Skeletal muscle cell (primary cell): ENCODE measurements around the gene FCAMR.

Experiments used
- DNase-seq: peaks from one replicate; pipeline ENCODE4 v3.0.0-alpha.2; 2010; ENCODE audit warnings: low read depth
- H3K4me3 ChIP-seq: 2 replicates; pipeline ENCODE4 v1.5.1; 2011; ENCODE audit warnings: low read depth, mild to moderate bottlenecking, control low read depth, low read length, moderate library complexity

The FCAMR gene

GRCh38 chr1:206961668-206962067 is 8.6 kb downstream of the FCAMR start:
- DNase-seq, result no peak
- H3K4me3 ChIP-seq, result no peak overlapping the region

DNA sequence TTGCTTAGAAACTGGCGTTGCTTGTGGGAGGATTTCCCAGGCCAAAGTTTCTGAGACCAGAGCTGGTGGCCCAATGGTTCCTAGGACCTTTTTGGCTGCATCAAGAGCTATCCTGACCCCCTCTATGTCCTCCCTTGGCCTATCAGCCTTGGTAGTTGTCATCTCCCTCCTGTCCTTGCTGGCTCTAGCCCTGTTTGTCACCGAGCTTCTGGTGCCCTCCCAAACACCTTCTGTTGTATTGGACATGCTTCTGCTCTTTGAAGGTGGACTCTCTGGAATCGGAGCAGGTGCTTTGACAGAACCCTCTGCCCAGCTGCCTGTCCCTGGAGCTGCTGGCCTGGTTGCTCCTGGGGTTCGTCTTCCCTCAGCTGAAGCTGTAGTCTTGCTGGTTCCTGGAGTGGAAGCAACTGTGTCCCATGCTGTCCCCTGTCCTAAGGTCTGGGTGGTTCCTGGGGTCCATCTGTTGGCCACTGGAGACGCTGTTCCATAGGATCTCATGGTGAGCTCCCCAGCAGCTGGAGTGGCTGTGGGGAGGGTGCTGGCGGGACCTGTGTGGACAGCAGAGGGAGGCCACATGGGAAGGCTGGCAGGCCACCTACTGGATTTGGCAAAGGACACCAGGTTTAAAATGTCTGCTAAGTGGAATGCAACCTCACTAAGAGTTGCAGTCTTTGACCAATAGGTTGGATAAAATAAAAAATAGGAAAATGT is 9.4 kb downstream of the FCAMR start:
- no peak overlapping the region for H3K4me3 ChIP-seq
- no peak for DNase-seq

DNA sequence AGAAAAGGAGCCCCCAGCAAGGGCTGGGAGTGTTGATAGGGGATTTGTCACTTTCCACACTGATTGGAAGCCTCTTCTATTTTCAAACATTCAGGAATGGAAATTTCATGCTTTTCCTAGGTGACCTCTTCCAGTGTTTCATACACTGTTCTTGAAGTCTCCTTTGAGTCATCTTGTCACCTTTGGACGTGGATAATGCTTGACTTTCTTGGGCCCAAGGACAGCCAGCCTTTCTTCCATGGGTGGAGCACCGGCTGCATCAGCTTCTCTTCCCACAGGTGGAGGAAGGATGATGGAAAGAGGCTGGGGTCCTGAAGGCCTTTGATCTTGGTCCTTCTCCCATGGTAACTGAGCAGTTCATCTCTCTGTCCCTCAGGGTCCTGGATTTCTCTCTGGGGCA is 12.1 kb downstream of the FCAMR start:
- H3K4me3 ChIP-seq, result no peak overlapping the region
- DNase-seq, result no peak

- no peak overlapping the region for H3K4me3 ChIP-seq
- DNase-seq, result no peak
Observed at GRCh38 chr1:206957639-206958038, 12.6 kb downstream of the FCAMR start.

DNA sequence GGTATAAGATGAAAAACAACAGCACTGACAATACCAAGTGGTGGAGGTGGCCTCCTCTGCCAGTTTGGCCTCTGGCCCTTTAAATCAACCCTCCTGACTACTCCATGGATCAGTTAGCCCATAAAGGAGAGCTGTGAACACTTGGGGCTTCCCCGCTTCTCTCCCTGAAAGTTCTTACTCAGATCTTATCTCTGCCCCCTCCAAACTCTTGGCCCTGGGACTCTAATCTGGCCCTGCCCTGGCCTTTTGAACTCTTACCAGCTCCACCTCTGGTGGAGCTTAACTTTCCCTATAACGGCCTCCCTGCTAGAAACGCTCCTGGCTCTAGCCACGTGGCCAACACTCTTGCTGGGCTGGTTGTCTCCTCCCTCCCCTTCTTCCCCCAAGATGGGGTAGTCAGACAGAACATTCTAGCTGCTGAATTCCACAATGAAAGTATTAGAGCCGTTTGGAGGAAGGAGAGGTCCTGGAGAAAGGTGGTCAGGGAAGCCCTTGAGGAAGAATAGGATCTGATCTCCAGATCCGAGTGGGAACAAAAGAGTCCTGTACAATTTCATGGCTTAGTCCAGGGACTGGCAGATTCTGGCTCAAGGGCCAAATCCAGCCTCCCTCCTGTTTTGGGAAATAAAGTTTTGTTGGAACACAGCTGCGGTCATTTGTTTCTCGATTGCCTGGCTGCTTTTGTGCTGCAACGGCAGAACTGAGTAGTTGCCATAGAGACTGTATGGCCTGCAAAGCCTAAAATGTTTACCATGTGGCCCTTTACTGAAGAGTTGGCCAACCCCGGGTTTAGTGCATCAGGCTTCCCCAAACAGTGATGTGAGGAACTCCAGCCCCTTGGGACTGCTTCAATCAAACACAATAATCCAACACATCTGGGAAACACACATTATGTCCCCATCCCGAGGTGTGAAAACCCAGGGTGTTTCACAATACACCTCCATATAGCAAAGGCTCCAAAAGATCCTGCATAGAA is 14.5 kb downstream of the FCAMR start:
- H3K4me3 ChIP-seq, result no peak overlapping the region
- peak; percentile 31 for DNase-seq

- DNase-seq, result no peak
- H3K4me3 ChIP-seq, result no peak overlapping the region
Observed at GRCh38 chr1:206954459-206955342, 15.6 kb downstream of the FCAMR start.

DNA sequence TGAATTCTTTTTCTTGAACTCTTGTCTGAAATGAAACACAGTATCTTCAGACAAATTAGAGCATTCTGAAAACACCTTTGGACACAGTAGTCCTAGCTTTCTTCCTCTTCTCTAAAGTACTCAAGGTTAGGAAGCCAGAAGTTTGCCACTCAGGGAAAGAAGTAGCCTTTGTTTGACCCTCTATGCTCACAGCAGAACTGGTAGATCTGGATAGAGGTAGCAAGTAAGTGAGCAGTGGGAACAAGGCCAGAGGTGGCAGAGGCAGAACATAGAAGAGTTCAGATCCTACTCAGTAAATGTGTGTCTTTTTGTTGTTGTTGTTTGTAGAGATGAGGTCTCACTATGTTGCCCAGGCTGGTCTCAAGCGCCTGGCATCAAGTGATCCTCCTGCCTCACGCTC is 16.6 kb downstream of the FCAMR start:
- no peak for DNase-seq
- H3K4me3 ChIP-seq, result no peak overlapping the region

GRCh38 chr1:206953126-206953525 is 17.1 kb downstream of the FCAMR start:
- DNase-seq, result no peak
- H3K4me3 ChIP-seq, result no peak overlapping the region

DNA sequence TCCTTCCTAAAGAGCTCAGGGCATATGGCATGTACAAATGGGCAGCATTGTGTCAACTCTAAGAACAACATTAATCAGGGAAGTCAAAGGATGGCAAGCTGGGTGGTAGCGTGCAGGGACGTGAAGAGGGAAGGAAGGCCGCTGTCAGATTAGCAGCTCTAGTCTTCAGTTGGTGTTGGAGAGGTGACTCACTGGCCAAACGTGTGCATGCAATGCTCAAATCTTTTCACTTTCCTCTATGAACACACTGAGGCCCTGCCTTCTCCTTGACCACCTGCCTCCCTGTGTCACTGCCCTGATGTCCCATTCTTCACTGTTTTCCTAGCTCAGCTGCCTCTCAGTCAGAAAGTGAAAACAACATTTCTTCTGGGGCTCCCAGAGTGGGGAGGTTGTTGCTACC is 18.1 kb downstream of the FCAMR start:
- H3K4me3 ChIP-seq, result no peak overlapping the region
- peak; percentile 6 for DNase-seq

DNA sequence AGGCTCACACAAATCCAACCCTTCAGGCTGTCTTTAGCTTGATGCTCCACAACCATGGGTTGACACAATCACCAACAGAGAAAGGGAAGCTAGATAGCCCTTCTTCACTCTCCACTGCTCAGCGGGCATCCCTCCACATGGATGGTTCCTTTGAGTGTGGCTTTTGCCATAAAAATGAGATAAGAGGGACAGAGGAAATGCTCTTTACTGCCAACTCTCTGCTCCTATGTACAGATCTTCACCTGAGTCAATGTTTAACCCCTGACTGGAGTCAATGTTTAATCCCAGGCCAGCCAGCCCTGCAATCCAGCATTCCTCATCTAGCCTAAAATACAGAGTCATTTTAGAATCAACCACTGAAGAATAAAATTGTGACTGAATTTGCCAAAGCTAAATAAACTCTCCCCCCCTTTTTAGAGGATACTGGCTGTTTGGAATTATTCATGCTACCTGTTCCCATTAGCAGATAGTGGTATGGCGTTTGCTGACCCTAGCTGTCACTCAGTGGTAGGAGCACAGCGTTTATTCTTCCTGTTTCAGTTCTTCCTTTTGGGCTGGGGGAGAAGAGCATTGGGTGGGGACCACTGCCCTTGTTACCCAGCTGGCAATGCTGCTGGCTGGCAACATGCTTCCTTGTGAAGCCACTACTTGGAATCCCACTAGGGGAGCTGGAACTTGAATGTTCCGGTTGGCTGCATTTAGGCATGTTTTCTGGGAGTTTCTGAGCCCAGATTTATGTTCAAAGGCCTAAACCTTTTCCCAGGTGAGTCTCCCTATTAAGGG is 18.8 kb downstream of the FCAMR start:
- DNase-seq, result no peak

DNA sequence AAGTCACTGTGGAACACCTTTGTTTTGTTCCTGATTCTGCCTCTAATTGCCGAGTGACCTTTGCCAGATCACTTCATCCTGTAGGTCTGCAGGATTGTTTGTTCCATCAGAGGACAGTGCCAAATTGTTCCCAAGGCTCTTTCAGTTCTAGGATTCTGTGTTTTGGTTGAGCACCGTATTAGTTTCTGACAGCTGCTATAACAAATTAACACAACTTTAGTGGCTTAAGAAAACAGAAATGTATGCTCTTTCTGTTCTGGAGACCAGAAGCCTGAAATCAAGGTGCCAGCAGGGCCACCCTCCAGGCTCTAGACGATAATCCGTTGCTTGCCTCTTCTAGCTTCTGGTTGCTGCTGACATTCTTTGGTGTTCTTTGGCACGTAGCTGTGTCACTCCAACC is 20.6 kb downstream of the FCAMR start:
- no peak overlapping the region for H3K4me3 ChIP-seq
- no peak for DNase-seq

More for the DNA sequence above, 18.8 kb downstream of the FCAMR start:
- no peak overlapping the region for H3K4me3 ChIP-seq

GRCh38 chr1:206949208-206949607 is 21.1 kb downstream of the FCAMR start:
- DNase-seq, result no peak
- no peak overlapping the region for H3K4me3 ChIP-seq

GRCh38 chr1:206947255-206947654 is 23.0 kb downstream of the FCAMR start:
- DNase-seq, result no peak
- H3K4me3 ChIP-seq, result no peak overlapping the region

GRCh38 chr1:206946261-206946660 is 24.0 kb downstream of the FCAMR start, which contains the start of gene PIGR:
PIGR (minus strand) TSS chr1:206946466; CDS start chr1:206940531, 5,935 bp downstream.
- DNase-seq, result no peak
- H3K4me3 ChIP-seq, result no peak within 1 kb of the TSS

DNA sequence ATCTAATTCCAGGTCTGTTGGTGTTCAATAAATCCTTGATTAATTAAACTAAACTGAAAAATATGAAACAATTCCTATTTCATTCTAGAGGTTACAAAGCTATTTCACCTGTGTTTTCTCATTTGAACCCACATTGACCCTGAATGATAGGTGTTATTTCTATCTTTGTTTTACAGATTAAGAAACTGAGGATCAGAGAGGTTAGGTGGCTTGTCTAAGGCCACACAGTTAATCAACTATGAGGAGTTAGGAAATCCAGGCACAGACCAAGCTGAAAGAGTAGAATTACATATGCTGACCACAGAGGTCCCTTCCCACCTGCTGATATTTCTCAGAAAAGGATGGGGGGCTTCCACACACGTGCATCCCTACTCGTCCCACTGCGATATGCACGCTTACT is 24.5 kb downstream of the FCAMR start:
- H3K4me3 ChIP-seq, result no peak overlapping the region
- DNase-seq, result no peak

DNA sequence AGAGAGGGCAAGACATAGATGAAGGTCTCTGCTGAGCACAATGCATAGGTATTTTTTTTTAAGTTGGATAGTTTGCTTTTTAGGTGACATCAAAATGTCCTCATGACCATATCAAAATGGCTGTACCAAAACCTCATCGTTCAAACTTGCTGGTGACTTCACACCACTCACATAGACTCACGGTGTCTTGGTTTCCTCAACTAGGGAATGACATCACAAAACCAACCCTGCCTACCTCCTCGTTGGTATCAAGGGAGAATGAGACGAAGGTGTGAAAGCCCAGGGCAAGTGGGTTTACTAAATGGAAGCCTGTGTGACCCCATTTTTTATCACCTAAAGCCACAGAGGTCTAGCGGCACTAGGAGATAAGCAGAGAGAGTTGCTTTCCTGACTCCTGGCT is 25.6 kb downstream of the FCAMR start:
- H3K4me3 ChIP-seq, result no peak overlapping the region

GRCh38 chr1:206941766-206942418 is 28.4 kb downstream of the FCAMR start:
- no peak for DNase-seq
- H3K4me3 ChIP-seq, result no peak overlapping the region

More for the DNA sequence above, 25.6 kb downstream of the FCAMR start:
- no peak for DNase-seq

GRCh38 chr1:206940588-206940936 is 29.7 kb downstream of the FCAMR start:
- DNase-seq, result no peak
- no peak overlapping the region for H3K4me3 ChIP-seq
